ENCODE results near the gene ARG2. TPM values are rescaled to one million over a fixed set of nuclear protein-coding genes. Genes with fewer than 3 reads are reported as not detected.

Gene ARG2
- total and polyA plus RNA-seq, 2 of the 4 experiments (the other 2 are of a cell fraction) = 1.1 to 2.5 TPM

GRCh38 chr14:67581643-67582042 lies 38.1 kb upstream of the ARG2 start:
- POLR2A ChIA-PET (ENCODE audit: unreplicated experiment) = no interaction called here
- no peak overlapping the region for H2AK9ac ChIP-seq (replicated peaks; ENCODE audit: low read depth, low read length, poor library complexity)
- CTCF ChIA-PET = interaction anchor here (0.8 to 5.8 kb wide), 5 partner anchors 11 to 123 kb away, joined by 3 to 38 read pairs (median 6); no protein-coding TSS in a partner anchor
- no peak overlapping the region for H4K8ac ChIP-seq (ENCODE audit: low read depth in 2 of 2, low read length in 2 of 2)
- no peaks in the 10 kb centered on the region for H3K9me3 ChIP-seq (ENCODE audit: control insufficient read depth, insufficient read depth, low read length)
- TF ChIP-seq RAD21 (IDR thresholded peaks at IDR 0.05; ENCODE audit: low read length) (no peak), CEBPB (IDR thresholded peaks at IDR 0.05; ENCODE audit: low read depth, low read length) (no peak), USF2 (IDR thresholded peaks at IDR 0.05; ENCODE audit: low read depth, low read length) (no peak), NFE2L2 (IDR thresholded peaks at IDR 0.05; ENCODE audit: low read depth, low read length) (no peak), SMC3 (IDR thresholded peaks at IDR 0.05; ENCODE audit: low read depth, low read length) (no peak), FOS (IDR thresholded peaks at IDR 0.05; ENCODE audit: low read depth, low read length) (no peak), MAFK (IDR thresholded peaks at IDR 0.05; ENCODE audit: low read depth, low read length) (no peak), ELK1 (IDR thresholded peaks at IDR 0.05; ENCODE audit: borderline replicate concordance, low read depth, low read length) (no peak), MAZ (IDR thresholded peaks at IDR 0.05; ENCODE audit: borderline replicate concordance, low read depth, low read length) (no peak), CTCF (conservative IDR thresholded peaks at IDR 0.05; ENCODE audit: low read depth, low read length) (no peak), MXI1 (IDR thresholded peaks at IDR 0.05; ENCODE audit: borderline replicate concordance, low read depth, low read length) (no peak), CHD1 (IDR thresholded peaks at IDR 0.05; ENCODE audit: low read depth, low read length) (no peak), BHLHE40 (IDR thresholded peaks at IDR 0.05; ENCODE audit: low read depth, low read length) (no peak), RCOR1 (IDR thresholded peaks at IDR 0.05; ENCODE audit: insufficient replicate concordance, low read length) (no peak), POLR2A (IDR thresholded peaks at IDR 0.05; ENCODE audit: low read depth, low read length) (no peak)
- DNase-seq (no peak), ATAC-seq (ENCODE audit: low read depth) (no peak)
- dilution Hi-C loops (cut with HindIII; ENCODE audit: low sequenced_read_pairs, unreplicated experiment) (no loop called here), in situ Hi-C loops (cut with MboI; ENCODE audit: low sequenced_read_pairs) (no loop called here), intact Hi-C loops (cut with micrococcal nuclease) (no loop called here)
- no CpG with 5 or more reads among the region's 1 CpG for WGBS, 2 experiments (ENCODE audit: extremely low coverage in 2 of 2, insufficient read length in 1 of 2)
- H3K4me1 ChIP-seq (ENCODE audit: control insufficient read depth, insufficient read depth, low read length) = no peaks in the 10 kb centered on the region
- H3K14ac ChIP-seq (replicated peaks; ENCODE audit: low read depth, low read length) = no peak overlapping the region
- H2BK120ac ChIP-seq (ENCODE audit: low read depth, low read length) = no peak overlapping the region
- H3K36me3 ChIP-seq (ENCODE audit: control insufficient read depth, insufficient read depth, low read length) = no peaks in the 10 kb centered on the region
- BruUV-seq (replicated peaks) = no TSS peak
- H2BK5ac ChIP-seq (ENCODE audit: low read depth, low read length, poor library complexity, severe bottlenecking) = no peak overlapping the region
- no peak overlapping the region for H3K23ac ChIP-seq (ENCODE audit: low read depth, low read length)
- 0 out of 2 replicates have a peak, but pooled peaks cover 3% of the 10 kb centered on the region for H3K9me1 ChIP-seq (ENCODE audit: insufficient read depth, low read length)
- no peak overlapping the region for H4K5ac ChIP-seq (ENCODE audit: low read depth, low read length)
- H3K79me1 ChIP-seq (ENCODE audit: low read depth in 1 of 2, low read length in 2 of 2) = no peaks in the 10 kb centered on the region
- H3K27me3 ChIP-seq (ENCODE audit: control insufficient read depth, insufficient read depth, low read length) = peaks cover 4% of the 10 kb centered on the region; the same call in 1 of the 2 replicates
- no peak overlapping the region for H3K4me2 ChIP-seq (ENCODE audit: low read depth, low read length)
- H3K9ac ChIP-seq (ENCODE audit: low read depth, low read length) = no peak overlapping the region
- no peak overlapping the region for H2AFZ ChIP-seq (replicated peaks; ENCODE audit: low read length, poor library complexity)
- H4K91ac ChIP-seq (ENCODE audit: insufficient read depth, low read depth, low read length) = no peak overlapping the region
- H3K4ac ChIP-seq (ENCODE audit: low read depth, low read length) = no peak overlapping the region
- no peak overlapping the region for H2BK20ac ChIP-seq (ENCODE audit: low read depth, low read length)
- H2AK5ac ChIP-seq (ENCODE audit: low read depth, low read length) = no peak overlapping the region
- H3K56ac ChIP-seq (ENCODE audit: extremely low read depth, insufficient read depth, low read length) = no peak overlapping the region
- H2BK15ac ChIP-seq (ENCODE audit: low read depth, low read length) = no peak overlapping the region
- no peaks in the 10 kb centered on the region for H4K20me1 ChIP-seq (ENCODE audit: insufficient read depth, low read length)
- no peak overlapping the region for H3K27ac ChIP-seq (ENCODE audit: insufficient read depth, low read length)
- no peak overlapping the region for H3K18ac ChIP-seq (ENCODE audit: low read depth, low read length)
- no peak overlapping the region for H3K4me3 ChIP-seq (ENCODE audit: insufficient read depth, low read depth, low read length)

Measured in IMR-90 (cell line).